ENCODE measurements around the gene GSG1L.

GSG1L gene

DNA sequence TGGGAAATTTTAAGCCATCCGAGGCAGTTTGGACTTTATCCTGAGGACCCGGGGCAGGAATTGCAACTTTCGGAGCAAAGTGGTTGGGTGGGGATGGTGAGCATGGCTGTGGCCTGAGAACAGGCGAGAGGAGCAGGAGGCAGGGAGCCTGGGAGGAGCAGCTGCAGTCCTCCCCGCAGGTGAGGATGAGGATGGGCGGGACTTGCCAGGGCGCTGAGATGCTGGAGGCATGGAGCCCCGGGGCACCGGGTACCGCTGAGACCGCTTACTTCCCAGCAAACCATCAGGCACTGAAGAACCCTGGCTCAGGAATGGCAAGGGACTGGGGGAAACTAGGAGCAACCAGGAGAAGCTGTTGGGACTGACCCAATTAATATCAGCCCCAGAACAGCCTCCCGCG, 210.8 kb downstream of the GSG1L start:
- Histone ChIP-seq H3K27ac (no peak overlapping the region), H3K9me3 (ENCODE audit: severe bottlenecking) (no peaks in the 10 kb centered on the region), H3K27me3 (ENCODE audit: insufficient read depth, low read depth, severe bottlenecking) (no peaks in the 10 kb centered on the region), H3K36me3 (no peaks in the 10 kb centered on the region), H3K4me3 (ENCODE audit: low read depth, low read length) (no peak overlapping the region)
- no peak for DNase-seq
- TF ChIP-seq, protein P1, sequence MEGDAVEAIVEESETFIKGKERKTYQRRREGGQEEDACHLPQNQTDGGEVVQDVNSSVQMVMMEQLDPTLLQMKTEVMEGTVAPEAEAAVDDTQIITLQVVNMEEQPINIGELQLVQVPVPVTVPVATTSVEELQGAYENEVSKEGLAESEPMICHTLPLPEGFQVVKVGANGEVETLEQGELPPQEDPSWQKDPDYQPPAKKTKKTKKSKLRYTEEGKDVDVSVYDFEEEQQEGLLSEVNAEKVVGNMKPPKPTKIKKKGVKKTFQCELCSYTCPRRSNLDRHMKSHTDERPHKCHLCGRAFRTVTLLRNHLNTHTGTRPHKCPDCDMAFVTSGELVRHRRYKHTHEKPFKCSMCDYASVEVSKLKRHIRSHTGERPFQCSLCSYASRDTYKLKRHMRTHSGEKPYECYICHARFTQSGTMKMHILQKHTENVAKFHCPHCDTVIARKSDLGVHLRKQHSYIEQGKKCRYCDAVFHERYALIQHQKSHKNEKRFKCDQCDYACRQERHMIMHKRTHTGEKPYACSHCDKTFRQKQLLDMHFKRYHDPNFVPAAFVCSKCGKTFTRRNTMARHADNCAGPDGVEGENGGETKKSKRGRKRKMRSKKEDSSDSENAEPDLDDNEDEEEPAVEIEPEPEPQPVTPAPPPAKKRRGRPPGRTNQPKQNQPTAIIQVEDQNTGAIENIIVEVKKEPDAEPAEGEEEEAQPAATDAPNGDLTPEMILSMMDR (IDR thresholded peaks at IDR 0.05; ENCODE audit: low read depth, low read length): no peak

DNA sequence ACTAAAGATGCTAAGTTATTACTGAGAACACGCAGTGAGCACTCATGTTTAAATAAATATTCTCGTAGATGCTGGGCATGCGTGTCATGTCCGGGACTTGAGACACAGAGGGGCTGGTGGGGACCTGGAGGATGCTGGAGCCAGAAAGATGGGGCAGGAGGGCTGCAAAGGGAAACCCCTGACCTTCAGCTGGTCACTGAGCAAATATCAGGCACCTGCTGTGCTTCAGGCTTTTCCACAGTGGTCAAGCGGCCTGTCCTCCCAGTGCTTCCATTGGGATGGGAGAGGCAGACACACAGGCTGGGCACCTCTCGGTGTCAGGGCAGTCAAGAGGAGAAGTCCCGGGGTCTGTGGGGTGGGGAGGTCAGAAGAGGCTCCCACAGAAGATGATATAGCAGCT, 211.4 kb downstream of the GSG1L start:
- Histone ChIP-seq H3K27ac (no peak overlapping the region), H3K9me3 (ENCODE audit: severe bottlenecking) (no peaks in the 10 kb centered on the region), H3K27me3 (ENCODE audit: insufficient read depth, low read depth, severe bottlenecking) (no peaks in the 10 kb centered on the region), H3K4me3 (ENCODE audit: low read depth, low read length) (no peak overlapping the region), H3K36me3 (no peaks in the 10 kb centered on the region)
- no peak for DNase-seq
- TF ChIP-seq, protein P1 (IDR thresholded peaks at IDR 0.05; ENCODE audit: low read depth, low read length): no peak

DNA sequence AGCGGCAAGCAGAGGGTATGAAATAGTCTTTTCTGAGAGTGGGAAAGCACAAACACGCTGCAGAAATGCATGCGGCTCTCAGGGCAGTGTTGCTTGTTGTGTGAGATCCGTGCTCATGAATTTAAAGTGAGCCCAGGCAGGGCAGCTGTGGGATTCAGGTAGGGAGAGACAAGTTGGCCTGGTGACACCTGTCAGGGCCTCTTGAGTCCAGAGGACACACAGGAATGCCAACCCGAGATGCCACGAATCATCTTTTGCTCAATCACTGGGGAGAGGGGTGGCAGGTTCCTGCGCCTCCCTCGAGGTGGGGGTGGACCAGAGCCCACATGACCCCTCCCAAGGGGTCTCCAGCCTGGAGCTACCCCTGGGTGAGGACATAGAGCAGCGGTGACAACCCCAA, 211.9 kb downstream of the GSG1L start:
- Histone ChIP-seq H3K9me3 (ENCODE audit: severe bottlenecking) (no peaks in the 10 kb centered on the region), H3K4me3 (ENCODE audit: low read depth, low read length) (no peak overlapping the region), H3K27ac (no peak overlapping the region), H3K27me3 (ENCODE audit: insufficient read depth, low read depth, severe bottlenecking) (no peaks in the 10 kb centered on the region), H3K36me3 (no peaks in the 10 kb centered on the region)
- TF ChIP-seq, protein P1 (IDR thresholded peaks at IDR 0.05; ENCODE audit: low read depth, low read length): no peak
- no peak for DNase-seq

DNA sequence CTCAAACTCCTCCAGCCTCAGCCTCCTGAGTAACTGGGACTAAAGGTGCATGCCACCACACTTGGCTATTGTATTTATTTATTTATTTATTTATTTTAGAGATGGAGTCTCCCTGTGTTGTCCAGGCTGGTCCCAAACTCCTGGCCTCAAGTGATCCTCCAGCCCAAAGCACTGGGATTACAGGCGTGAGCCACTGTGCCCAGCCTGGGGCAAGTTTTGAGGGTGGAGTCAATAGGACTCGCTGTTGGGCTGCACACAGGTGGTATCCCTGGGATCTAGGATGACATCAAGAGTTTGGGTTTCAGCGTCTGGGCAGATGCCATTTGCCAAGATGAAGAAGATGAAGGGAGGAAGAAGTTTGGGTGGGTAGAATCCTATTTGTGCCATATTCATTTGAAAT, 213.9 kb downstream of the GSG1L start:
- no peak for DNase-seq
- Histone ChIP-seq H3K4me3 (ENCODE audit: low read depth, low read length) (no peak overlapping the region), H3K27ac (no peak overlapping the region), H3K27me3 (ENCODE audit: insufficient read depth, low read depth, severe bottlenecking) (no peaks in the 10 kb centered on the region), H3K9me3 (ENCODE audit: severe bottlenecking) (no peaks in the 10 kb centered on the region), H3K36me3 (no peaks in the 10 kb centered on the region)
- TF ChIP-seq, protein P1 (IDR thresholded peaks at IDR 0.05; ENCODE audit: low read depth, low read length): no peak

DNA sequence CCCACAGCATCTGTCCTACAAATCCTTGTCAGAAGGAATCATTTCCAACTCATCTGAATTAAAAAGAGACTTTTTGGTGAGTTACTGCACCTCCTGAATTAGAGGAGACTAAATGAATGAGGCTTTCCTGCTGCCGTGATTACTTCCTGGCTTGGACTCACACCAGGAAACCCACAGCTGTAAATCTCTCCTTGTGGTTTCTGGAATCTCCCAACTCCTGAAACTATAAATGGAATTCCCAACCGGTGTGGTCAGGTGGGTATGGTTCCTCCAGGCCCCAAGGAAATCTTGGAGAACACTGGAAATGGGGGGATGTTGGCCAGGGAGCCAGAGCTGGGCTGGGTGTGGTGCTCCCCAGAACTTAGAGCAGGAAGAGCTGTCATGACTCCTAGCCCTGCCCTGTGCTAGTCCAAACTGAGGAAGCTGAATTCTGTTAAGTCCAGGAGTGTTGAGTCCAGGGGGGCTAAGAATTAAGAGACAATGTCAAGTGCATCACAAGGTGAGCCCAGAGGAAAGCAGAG, 216.4 kb downstream of the GSG1L start:
- no peaks in the 10 kb centered on the region for H3K36me3 ChIP-seq
- no peak overlapping the region for H3K4me3 ChIP-seq (ENCODE audit: low read depth, low read length)
- TF ChIP-seq, protein P1 (IDR thresholded peaks at IDR 0.05; ENCODE audit: low read depth, low read length): no peak
- H3K9me3 ChIP-seq (ENCODE audit: severe bottlenecking): no peaks in the 10 kb centered on the region
- H3K27ac ChIP-seq: no peak overlapping the region
- DNase-seq: no peak
- H3K27me3 ChIP-seq (ENCODE audit: insufficient read depth, low read depth, severe bottlenecking): no peaks in the 10 kb centered on the region

DNA sequence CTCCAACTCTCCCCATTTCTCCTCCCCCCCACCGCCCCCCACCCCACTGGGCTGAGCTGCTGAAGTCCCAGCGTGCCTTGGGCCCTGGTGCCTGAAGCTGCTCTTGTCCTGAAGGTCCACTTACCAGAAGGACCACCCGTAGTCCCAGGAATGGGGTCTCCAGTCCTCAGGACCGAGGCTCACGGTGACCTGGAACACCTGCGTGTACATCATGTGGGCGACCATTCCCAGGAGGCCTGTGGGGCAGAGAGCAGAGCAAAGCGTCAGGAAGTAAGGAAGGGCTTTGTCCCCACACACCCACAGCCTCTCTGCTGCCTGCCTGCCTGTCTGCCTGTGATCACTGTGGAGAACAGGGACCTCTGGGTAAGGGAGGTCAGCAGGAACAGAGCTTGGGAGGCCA, 218.7 kb downstream of the GSG1L start:
- no peak for DNase-seq
- Histone ChIP-seq H3K4me3 (ENCODE audit: low read depth, low read length) (no peak overlapping the region), H3K9me3 (ENCODE audit: severe bottlenecking) (no peaks in the 10 kb centered on the region), H3K27ac (no peak overlapping the region), H3K36me3 (no peaks in the 10 kb centered on the region), H3K27me3 (ENCODE audit: insufficient read depth, low read depth, severe bottlenecking) (no peaks in the 10 kb centered on the region)
- TF ChIP-seq, protein P1 (IDR thresholded peaks at IDR 0.05; ENCODE audit: low read depth, low read length): no peak
